ENCODE results near the gene MTF1.

Gene MTF1

GRCh38 chr1:37884145-37884544 lies 24.8 kb upstream of the MTF1 start:
- in situ Hi-C loops (cut with HindIII; ENCODE audit: low sequenced_read_pairs): no loop called here

GRCh38 chr1:37883671-37884070 lies 24.3 kb upstream of the MTF1 start:
- TF ChIP-seq, protein P1, sequence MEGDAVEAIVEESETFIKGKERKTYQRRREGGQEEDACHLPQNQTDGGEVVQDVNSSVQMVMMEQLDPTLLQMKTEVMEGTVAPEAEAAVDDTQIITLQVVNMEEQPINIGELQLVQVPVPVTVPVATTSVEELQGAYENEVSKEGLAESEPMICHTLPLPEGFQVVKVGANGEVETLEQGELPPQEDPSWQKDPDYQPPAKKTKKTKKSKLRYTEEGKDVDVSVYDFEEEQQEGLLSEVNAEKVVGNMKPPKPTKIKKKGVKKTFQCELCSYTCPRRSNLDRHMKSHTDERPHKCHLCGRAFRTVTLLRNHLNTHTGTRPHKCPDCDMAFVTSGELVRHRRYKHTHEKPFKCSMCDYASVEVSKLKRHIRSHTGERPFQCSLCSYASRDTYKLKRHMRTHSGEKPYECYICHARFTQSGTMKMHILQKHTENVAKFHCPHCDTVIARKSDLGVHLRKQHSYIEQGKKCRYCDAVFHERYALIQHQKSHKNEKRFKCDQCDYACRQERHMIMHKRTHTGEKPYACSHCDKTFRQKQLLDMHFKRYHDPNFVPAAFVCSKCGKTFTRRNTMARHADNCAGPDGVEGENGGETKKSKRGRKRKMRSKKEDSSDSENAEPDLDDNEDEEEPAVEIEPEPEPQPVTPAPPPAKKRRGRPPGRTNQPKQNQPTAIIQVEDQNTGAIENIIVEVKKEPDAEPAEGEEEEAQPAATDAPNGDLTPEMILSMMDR (IDR thresholded peaks at IDR 0.05; ENCODE audit: low read depth, low read length): no peak
- in situ Hi-C loops (cut with HindIII; ENCODE audit: low sequenced_read_pairs): no loop called here
- DNase-seq (ENCODE audit: low read depth, low spot score): no peak
- H3K4me3 ChIP-seq (ENCODE audit: low read depth, low read length): no peak overlapping the region

More at GRCh38 chr1:37884145-37884544, 24.8 kb upstream of the MTF1 start:
- H3K4me3 ChIP-seq (ENCODE audit: low read depth, low read length): no peak overlapping the region
- TF ChIP-seq, protein P1 (IDR thresholded peaks at IDR 0.05; ENCODE audit: low read depth, low read length): no peak
- DNase-seq (ENCODE audit: low read depth, low spot score): no peak

GRCh38 chr1:37879865-37880264 lies 20.5 kb upstream of the MTF1 start:
- TF ChIP-seq, protein P1 (IDR thresholded peaks at IDR 0.05; ENCODE audit: low read depth, low read length): no peak
- H3K4me3 ChIP-seq (ENCODE audit: low read depth, low read length): no peak overlapping the region
- in situ Hi-C loops (cut with HindIII; ENCODE audit: low sequenced_read_pairs): no loop called here
- no peak for DNase-seq (ENCODE audit: low read depth, low spot score)

GRCh38 chr1:37878071-37878470 lies 18.7 kb upstream of the MTF1 start:
- TF ChIP-seq, protein P1 (IDR thresholded peaks at IDR 0.05; ENCODE audit: low read depth, low read length): no peak
- H3K4me3 ChIP-seq (ENCODE audit: low read depth, low read length): no peak overlapping the region
- in situ Hi-C loops (cut with HindIII; ENCODE audit: low sequenced_read_pairs): no loop called here
- no peak for DNase-seq (ENCODE audit: low read depth, low spot score)

DNA sequence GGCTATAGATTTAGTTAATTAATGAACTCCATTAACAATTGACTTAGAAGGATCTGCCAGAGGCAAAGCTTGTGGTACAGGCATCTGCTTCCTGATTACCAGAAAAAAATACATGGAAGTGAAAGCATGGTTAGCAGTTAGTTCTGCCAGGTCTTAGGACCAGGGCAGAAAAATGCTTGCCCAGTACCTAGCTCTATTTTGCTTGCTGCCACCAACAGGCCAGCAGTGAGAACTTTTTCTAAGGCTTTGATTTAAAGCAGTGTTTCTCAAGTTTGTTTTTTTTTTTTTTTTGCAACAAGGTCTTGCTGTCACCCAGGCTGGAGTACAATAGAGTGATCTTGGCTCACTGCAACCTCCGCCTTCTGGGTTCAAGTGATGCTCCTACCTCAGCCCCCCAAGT lies 16.4 kb upstream of the MTF1 start:
- TF ChIP-seq, protein P1 (IDR thresholded peaks at IDR 0.05; ENCODE audit: low read depth, low read length): peak; percentile 37
- in situ Hi-C loops (cut with HindIII; ENCODE audit: low sequenced_read_pairs): no loop called here
- peak; percentile 12 for DNase-seq (ENCODE audit: low read depth, low spot score)
- no peak overlapping the region for H3K4me3 ChIP-seq (ENCODE audit: low read depth, low read length)

DNA sequence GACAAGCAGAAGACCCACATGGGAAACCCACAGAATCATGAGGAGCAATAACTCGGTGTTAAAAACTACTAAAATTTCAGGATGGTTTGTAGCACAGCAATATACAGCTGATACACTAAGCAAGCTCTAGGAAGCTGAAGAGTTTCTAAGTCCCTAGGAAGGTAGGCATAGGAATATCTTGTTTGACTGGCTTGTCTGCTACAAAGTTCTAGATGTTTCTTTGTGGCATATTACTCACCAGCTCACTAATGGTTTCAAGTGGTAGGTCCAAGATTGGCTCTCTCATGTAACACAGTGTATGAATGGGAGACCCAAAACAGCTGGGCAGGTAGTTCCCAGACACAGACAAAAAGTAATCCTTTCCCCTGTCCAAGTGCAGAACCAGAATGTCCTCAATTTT lies 13.3 kb upstream of the MTF1 start:
- in situ Hi-C loops (cut with HindIII; ENCODE audit: low sequenced_read_pairs): no loop called here

More for the DNA sequence above, 13.3 kb upstream of the MTF1 start:
- TF ChIP-seq, protein P1 (IDR thresholded peaks at IDR 0.05; ENCODE audit: low read depth, low read length): no peak
- H3K4me3 ChIP-seq (ENCODE audit: low read depth, low read length): no peak overlapping the region
- no peak for DNase-seq (ENCODE audit: low read depth, low spot score)
